Measurements from ENCODE around the gene PAX8.

The PAX8 gene

DNA sequence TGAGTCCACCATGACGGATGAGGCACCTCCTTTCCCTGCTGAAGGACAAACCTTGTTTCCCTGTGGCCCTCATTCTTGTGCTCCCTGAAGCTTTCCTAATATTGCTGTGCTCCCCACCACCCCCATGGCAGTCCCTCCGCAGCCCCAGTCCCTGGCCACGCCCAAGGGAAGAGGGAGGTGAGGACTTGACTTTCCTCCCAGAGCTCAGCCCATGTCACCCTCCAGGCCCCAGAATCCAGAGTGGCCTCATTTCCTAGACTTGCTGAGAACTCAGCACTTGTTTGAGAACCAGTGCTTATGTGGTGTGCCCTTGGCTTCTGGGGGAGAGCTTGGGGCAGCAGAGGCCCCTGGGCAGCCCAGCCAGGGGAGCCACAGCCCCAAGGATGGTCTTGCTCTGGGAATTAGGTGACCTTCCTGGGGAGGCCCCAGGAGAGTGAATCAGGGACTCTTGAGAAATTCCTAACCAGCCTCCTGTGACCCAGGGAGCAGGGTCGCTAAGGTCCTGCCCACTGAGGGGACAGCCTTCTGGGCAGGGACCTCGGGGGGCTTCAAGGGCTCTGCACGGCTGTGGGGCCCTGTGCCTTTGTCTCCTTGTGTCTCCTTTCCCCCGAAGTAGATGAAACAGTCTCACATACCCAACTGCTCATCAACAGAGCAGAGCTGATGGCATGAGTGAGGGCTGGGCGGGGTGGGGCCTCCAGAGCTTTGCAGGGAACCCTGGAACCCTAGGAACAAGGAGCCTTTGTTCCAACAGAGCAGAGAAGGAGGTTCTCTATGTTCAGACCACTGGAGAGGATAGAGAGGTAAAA lies 77.0 kb downstream of the PAX8 start:
- DNase-seq, result no peak

DNA sequence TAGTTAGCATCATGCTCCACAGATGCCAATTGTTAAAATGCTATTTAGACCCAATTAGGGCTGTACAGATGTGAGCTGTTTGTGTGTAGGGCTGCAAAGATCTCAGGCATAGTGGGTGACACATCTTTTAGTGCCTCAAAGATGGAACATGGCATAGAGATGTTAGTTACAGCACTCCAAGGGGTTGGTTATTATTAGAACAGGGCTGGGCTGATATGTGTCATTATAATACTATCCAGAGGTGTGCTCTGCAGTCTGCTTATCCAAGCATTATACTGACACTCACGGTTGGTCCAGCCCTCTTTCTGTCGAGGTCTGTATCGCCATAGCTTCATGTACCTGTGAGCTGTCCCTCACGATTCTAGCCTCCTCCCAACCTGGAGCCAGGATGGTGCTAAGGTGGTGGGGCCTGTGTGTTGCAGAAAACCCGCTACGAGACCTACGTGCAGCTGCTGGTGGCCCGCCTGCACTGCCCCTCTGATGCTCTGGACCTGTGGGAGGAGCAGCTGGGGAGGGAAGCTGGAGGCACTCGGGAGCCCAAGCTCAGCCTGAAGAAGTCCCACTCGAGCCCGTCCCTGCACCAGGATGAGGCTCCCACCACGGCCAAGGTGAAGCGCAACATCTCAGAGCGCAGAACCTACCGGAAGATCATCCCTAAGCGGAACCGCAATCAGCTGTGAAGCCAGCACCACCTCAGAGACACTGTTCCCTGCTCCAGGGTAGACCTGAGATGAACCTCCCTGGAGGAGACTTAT lies 77.8 kb downstream of the PAX8 start:
- no peak for DNase-seq

DNA sequence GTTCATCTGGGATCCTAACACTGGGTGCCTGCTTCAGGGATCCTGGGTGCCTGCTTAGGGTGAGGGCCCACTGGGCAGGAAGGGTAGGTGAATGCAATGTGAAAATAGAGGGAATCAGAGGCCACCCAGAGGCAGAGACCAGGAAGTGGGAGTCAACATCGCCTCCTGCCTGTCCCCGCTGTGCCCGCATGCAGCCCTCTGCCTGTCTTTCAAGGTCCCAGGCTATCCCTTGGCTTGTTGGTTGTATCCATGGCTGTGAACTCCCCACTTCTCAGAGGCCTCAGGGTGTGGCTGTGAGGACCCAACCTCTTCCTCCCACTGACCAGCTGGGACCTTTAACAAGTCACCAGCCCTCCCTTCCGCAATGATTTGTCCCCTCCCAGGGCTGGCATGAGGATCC lies 78.5 kb downstream of the PAX8 start:
- no peak for DNase-seq

DNA sequence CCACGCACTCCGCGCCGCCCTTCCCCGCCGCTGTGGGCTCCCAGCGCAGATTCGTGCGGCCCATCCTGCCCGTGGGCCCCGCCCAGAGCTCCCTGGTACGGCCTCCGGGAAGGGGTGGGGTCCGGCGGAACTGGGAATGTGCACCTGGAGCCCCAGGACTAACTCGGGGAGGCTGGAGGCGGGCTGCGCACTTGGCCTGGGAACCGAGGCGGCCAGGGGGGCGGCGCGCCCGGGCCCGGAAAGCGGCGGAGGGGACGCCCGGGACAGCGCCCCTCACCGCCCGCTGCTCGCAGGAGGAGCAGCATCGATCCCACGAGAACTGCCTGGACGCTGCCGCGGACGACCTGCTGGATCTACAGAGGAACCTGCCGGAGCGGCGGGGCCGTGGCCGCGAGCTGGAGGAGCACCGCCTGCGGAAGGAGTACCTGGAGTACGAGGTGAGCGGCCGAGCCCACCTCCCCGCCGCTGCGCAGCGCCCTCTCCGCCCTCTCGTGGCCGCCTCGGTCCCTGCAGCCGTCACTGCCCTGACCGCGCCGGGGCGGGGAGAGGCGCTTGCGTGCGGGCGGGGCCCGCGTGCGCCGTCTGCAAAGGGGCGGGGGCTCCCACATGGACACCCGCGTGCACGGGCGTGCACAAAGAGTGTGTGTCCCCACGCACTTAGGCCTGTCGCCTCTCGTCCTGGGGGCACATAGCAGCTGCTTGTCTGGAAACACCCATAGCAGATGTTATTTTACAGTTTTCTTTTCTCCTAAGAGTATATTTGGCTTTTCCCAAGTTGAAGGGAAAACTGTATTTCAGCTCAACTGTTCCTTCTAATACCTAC lies 79.7 kb downstream of the PAX8 start:
- DNase-seq, result no peak

DNA sequence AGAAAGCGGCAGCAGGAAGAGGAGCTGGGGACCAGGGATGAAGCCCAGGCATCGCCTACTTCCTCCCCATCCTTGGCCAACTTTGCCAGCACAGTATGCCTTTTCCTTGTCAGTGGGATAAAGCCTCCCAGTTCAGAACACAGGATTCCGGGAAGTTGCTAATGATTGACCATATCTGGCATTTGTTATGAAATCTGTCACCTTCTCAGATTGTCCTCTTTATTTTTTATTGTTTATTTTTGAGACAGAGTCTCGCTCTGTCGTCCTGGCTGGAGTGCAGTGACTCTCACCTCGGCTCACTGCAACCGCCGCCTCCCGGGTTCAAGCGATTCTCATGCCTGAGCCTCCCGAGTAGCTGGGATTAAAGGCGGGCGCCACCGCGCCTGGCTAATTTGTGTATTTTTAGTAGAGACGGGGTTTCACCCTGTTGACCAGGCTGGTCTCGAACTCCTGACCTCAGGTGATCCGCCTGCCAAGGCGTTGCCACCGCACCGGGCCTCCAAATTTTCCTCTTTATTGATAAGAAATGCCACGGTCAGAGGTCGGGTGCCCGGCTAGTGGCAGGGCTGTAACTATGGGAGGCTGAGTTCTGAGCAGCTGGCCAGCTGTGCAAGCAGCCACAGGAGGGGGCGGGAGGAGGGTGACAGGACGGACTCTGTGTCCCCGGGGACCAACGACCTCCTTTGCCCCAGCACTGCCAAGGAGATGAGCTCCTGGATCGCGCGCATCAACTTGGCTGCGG lies 80.5 kb downstream of the PAX8 start:
- DNase-seq, result no peak

DNA sequence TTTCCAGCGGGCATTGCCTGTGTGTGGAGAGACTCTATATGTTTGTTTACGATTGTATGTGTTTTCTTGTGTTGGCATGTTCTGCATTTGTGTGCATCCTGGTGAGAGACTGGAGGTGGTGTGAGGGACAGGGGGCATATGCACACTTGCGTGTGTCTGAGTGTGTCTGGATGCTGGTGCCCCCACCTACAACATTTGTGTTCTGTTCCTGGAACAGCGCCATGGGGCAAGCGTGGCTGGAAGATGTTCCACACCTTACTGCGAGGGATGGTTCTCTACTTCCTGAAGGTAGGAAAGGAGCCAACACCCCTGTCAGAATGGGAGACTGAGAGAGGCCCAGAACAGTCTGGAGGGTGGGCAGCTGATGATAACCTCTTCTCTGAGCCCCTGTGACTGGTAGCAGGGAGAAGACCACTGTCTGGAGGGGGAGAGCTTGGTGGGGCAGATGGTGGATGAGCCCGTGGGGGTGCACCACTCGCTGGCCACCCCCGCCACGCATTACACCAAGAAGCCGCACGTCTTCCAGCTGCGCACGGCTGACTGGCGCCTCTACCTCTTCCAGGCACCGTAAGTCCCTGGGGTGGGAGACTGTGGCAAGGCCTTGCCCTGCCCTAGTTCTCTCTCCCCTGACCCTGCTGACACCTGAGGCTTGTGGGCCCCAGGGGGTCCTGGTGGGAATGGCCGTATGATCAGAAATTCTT lies 81.2 kb downstream of the PAX8 start:
- no peak for DNase-seq

DNA sequence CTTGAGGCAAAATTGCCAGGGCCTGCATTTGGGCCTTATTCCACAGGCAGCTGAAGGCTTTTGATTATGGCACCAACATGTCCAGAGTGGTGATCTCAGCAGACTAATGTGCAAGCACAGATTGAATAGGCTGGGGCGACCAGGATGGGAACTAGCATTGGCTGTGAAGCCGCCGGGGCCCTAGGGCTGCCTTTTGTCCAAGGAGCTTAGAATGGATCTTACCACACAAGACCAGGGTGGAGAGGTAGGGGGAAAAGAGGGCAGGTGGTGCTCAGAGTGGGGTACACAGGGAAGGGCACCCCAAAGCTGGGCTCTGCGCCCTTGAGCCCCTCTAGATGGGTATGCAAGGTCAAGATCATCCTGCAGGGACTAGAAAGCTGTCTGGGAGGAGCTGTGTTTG lies 81.9 kb downstream of the PAX8 start:
- no peak for DNase-seq

DNA sequence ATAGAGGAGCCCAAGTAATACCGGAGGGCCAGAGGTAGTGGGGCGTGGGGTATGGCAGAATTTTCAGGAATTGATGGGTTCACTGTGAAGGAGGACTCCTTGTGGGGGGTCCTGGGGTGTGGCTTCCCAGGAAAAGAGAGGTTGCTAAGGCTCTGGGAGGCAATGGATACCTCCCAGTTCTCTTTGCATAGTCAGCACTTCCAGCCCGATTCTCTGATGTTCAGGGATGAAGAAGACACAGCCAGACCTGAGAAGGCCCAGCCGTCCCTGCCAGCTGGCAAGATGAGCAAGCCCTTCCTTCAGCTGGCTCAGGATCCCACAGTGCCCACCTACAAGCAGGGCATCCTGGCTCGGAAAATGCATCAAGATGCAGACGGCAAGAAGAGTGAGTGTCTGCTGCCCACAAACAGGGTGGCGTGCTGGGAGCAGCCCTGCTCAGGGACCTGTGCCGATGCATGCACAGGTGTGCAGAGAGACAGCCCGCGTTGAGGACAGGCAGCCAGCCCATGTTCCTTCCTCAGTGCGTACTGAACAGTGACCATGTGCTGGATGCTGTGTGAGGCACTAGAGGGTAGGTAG lies 82.7 kb downstream of the PAX8 start:
- DNase-seq, result no peak

DNA sequence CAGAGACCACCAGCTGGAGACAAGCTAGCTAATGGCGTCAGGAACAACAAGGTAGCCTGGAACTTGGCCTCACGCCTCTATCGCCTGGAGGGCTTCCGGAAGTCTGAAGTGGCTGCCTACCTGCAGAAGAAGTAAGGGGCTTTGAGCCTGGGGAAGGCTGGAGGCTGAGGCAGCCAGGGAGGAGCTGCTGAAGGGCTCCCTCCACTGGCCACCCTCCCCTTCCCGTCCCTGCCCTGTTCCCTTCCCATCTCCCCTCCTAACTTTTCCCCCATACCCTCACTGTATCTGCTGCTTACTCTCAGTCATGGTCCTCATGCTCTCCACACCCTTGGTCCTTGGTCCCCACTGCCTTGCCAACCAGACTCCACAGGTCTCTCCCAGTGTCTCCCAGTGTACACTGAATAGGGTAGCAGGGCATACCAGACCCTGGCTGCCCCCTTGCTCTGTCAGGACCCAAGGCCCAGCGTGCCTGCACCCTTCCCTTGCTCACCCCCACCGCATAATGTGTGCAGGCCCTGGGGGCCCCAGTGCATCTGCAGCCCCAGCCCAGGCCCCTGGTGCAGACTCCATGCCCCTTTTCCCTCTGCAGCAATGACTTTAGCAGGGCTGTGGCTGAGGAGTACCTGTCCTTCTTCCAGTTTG lies 86.1 kb downstream of the PAX8 start:
- DNase-seq, result no peak

DNA sequence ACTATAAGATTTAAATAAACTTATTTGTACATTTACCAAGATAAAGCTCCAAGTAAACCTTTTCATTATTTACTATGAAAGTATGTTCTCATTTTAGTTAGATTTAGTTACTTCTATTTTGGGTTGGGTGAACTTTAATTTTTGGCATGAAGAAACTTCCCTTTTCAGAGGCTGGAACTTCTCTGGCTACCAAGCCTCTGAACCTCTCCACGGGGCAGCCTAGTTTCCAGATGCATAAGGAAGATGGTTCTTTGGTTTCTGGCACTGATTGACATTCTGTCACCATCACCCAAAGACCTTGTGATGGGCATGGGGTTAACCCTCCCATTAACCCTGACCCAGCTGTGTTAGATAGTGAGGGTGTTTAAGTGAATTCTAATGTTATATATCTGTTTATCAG lies 87.8 kb downstream of the PAX8 start:
- no peak for DNase-seq

DNA sequence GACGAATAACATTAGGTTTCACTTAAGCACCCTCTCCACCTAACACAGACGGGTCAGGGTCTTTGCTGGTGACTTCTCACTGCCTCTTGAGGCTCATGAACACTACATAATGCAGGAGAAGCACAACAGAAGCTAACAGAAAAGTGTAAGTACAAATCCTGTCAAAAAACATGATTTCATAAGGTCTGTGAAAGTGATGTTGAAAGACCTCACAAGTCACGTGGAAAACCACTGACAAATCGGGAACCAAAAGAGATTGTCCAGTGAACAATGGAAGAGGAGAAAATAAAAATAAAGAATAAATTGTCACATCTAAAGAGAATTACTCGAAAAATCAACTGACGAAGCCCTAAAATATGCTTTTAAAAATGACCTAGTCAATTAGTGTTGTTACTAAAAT lies 91.0 kb downstream of the PAX8 start:
- no peak for DNase-seq

DNA sequence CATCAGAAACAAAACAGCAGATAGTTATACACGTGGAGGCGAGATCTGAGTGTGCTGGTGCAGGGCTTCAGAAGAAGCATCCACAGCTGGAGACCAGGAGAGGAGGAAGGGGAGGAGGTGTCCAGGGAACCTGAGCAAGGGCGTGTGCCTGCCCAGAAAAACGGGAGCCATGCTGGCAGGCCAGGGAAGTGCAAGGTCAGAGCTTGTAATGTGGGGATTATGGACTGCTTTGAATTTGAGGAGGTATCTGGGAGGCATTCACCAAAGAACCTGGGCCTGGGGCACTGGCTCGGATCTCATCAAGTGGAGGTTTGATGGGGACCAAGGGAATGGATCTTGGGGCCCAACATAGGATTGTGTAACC lies 92.3 kb downstream of the PAX8 start:
- no peak for DNase-seq

DNA sequence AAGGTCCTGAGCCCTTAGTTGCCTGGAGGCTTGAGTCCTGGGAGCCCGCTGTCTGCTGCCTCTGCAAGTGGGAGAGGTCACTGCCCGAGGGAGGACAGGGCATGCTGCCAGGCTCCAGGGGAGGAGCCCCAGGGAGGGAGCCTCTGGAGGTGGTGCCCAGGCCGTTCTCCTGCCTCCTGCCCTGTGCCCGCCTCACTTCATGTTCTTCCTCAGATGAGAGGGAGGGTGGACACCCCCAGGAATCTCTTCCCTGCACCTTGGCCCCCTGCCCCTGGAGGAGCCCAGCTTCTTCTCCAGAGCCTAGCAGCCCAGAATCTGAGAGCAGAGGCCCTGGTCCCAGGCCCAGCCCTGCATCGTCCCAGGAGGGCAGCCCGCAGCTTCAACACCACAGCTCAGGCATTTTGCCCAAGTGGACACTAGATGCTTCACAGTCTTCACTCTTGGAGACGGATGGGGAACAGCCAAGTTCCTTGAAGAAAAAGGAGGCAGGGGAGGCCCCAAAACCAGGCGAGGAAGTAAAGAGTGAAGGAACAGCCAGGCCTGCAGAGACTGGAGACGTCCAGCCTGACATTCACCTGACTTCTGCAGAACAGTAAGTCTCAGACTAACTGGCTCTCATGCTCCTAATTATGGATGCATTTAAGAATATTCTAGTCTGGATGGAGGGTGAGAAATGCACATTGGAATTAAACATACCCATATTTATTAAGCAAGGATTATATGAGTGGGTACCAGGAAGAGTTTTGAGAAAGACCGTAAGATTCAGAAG lies 92.9 kb downstream of the PAX8 start:
- no peak for DNase-seq

DNA sequence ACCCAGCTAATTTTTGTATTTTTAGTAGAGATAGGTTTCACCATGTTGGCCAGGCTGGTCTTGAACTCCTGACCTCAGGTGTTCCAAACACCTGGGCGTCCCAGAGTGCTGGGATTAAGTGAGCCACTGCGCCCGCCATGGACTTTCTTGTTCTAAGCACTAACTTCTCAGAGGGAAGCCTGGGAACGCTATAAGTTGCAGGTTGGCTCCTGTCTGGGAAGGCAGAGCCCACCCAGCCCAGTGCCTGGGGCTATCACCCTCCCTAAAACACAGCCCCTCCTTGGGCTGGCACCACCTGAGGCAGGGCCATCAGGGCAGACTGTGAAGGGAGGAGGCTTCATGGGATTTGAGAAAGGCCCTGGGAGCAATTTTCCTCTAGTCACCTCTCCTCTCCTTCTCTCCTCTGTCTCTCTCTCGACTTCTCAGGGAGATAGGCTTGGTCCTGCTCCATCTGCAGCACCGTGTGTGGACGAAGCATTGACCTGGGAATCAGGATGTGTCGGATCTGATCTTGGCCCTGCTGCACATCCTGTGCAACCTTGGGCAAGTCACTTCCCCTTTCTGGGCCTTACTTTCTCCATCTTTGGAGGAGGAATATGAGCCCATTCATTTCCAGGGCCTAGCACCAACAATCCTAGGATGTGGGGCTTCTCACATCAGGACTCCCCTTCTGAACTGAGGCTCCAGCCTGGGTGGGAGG lies 94.0 kb downstream of the PAX8 start:
- no peak for DNase-seq

DNA sequence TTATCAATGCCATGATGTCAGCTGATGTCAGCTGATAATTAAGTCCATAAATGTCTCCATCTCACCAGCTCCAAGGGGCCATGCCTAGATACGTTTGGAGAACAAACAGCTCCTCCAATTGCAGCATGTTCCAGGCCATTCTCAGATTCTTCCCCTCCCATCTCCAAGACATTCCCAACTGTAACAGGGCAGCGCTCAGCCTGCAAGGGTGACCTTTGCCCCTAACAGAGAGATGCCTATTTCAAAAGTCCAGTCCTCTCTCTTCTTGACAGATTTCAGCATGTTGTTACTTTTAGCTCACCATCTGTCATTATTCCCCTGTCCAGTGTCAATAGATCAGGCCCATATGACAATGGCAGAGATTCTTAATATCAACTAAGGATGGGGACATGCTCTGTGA lies 95.0 kb downstream of the PAX8 start:
- no peak for DNase-seq

DNA sequence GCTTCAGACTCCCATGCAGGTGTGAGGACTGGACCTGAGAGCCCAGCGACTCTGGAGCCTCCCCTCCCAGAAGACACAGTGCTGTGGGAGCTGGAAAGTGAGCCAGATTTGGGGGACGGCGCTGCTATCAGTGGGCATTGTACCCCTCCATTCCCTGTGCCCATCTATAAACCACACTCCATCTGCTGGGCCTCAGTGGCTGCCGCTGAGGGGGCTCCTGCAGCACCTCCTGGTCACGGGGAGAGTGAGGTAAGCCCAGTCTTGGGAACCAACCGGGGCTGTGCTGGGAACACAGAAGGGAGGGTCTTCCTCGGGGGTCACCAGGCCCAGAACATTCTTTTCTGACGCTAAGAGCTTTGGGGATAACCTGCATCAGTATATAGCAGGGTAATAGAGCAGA lies 95.5 kb downstream of the PAX8 start:
- no peak for DNase-seq

DNA sequence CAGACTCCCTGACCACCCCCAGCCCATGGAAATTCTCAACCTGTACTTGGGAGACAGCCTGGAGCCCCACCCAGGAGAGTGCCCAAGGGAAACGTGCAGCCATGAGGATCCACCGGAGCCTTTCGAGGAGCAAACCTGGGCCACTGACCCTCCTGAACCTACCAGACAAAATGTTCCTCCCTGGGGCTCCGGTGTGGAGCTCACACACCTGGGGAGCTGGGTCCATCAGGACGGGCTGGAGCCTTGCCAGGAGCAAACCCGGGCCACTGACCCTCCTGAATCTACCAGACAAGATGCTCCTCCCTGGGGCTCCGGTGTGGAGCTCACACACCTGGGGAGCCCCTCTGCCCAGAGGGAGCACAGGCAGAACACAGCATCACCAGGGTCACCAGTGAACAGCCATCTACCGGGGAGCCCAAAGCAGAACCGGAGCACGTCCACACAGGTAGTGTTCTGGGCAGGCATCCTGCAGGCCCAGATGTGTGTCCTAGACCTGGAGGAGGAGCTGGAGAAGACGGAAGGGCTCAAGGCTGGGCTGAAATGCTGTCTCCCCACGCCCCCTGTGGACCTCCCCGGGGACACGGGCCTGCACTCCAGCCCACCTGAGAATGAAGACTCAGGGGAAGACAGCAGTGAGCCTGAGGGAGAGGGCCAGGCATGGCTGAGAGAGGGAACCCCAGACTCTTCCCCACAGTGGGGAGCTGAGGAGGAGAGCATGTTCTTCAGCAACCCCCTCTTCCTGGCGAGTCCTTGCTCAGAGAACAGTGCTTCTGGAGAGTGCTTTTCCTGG lies 96.1 kb downstream of the PAX8 start:
- DNase-seq, result no peak

DNA sequence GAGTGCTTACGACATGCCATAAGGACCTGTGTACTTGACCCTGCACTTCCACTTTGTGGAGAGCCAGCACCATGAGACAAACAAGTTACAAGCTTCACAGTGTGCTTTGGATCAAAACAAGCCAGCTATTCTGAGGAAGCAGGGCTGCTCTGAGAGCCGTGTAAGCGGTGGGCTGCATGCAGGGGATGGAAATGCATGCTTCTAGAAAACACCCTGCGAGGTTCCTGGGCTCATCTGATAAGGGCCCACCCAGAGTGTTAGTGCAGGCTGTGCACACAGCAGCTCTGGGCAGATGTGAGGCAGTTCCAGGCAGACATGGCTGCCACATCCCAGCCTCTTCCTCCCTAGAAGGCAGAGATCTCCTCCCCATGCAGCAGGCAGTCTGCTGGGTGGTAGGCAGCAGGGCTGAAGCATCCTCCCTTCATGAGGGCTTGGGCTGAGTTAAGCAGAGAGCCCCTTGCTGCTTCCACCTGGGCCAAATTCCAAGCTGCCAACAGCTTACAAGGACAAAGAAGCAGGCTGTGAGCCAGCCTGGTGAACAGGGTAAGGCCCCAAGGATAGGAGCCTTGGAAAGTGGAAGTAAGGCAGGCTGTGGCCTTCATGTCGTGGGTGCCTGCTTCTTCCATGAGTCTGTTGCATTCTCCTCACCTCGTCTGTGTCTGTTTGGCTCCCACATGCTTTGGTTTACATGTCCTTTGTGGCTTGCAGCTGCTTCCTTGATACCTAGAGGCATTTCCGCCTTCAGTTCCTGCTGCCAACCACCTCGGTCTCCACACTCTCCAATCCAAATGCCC lies 97.3 kb downstream of the PAX8 start:
- no peak for DNase-seq

All from NCI-H1436 treated with DMSO at 0.1 percent for 48 hours (cell line).